NCI-H2171 treated with DMSO at 0.1 percent for 48 hours (cell line): ENCODE measurements around the gene H1-8.
"Not testable (repeated sequence)": the region's sequence is repeated elsewhere in the genome, so short reads cannot be mapped to it uniquely, and the experiment has no call there.

Experiments
- DNase-seq: peaks from one replicate; lab custom pipeline; 2025; lab: John Stamatoyannopoulos, UW

H1-8 gene

GRCh38 chr3:129543156-129543790, at the start of gene H1-8:
TSS of gene H1-8 (plus strand) at chr3:129543175. CDS start at chr3:129543219, 44 bp downstream.
- no peak for DNase-seq

GRCh38 chr3:129493206-129493605, 49.8 kb upstream of the H1-8 start:
- DNase-seq = no peak

GRCh38 chr3:129494499-129494898, 48.5 kb upstream of the H1-8 start:
- not testable (repeated sequence) for DNase-seq

DNA sequence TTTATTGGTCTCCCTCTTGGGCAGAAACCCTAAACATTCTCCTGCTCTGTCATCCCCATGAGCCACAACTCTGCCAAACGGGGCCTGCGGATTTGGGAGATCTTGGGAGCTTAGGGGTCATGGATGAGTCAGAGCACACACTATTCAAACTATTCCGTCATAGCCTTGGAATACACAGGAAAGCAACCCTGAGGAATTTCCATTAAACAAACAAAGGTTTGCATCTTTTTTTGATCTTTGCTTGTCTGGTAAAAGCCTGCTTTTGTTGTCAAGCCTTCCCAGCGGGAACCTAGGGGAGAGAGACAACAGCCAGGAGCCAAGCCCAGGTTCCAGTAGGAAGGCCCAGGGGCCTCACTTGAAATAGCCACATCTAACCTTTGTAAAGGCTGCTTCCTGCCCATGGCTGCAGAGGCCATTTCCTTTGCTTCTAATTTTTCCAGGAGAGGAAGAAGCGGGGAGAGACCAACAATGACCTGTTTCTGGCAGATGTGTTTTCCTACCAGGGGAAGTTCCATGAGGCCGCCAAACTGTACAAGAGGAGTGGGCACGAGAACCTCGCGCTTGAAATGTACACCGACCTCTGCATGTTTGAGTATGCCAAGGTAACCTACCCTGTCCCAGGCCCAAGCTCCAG, 47.9 kb upstream of the H1-8 start:
- not testable (repeated sequence) for DNase-seq

- DNase-seq = not testable (repeated sequence)
These were observed 45.1 kb upstream of the H1-8 start for GRCh38 chr3:129497876-129498275.

- not testable (repeated sequence) for DNase-seq
These were observed 44.1 kb upstream of the H1-8 start for GRCh38 chr3:129498603-129499488.

GRCh38 chr3:129499604-129500333, 43.2 kb upstream of the H1-8 start:
- not testable (repeated sequence) for DNase-seq

GRCh38 chr3:129500334-129500658, 42.7 kb upstream of the H1-8 start:
- DNase-seq = no peak

- DNase-seq = peak; percentile 76
These were observed 41.3 kb upstream of the H1-8 start for GRCh38 chr3:129501630-129502029.

GRCh38 chr3:129502641-129503408, 40.1 kb upstream of the H1-8 start:
- peak; percentile 96 for DNase-seq

- peak; percentile 96 for DNase-seq
These were observed 39.3 kb upstream of the H1-8 start for GRCh38 chr3:129503471-129504291.

DNA sequence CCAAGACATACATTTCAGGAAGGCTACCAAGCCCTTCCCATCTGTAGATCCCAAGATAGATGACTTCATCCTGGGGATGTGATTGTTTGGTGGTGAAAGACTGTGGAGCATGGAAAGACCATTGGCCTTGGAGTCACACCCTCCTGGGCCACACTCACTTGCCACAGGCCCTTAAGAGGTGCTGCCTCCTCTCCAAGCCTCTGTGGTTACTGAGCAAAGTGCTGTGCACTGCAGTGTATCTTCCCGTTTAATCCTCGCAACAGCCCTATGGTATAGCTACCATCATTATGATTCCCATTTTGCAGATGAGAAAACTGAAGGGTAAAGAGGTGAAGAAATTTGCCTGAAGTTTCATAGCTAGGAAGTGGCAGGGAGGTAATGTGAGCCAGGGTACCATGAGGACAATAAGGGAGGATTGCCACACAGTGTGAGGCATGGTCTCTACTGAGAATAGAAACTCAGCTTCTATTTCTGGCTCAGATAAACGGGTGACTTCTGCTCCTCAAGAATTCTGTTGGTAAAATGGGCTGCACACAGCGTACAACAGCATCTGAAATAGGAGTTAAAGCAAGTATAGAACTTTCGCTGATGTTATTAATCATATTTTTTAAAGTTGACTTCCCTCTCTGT, 38.4 kb upstream of the H1-8 start:
- peak; percentile 45 for DNase-seq

- DNase-seq = peak; percentile 99
These were observed 37.6 kb upstream of the H1-8 start for GRCh38 chr3:129505341-129505740.

- DNase-seq = peak; percentile 47
These were observed 36.7 kb upstream of the H1-8 start for GRCh38 chr3:129506231-129506742.

- DNase-seq = peak; percentile 86
These were observed 35.7 kb upstream of the H1-8 start for GRCh38 chr3:129507181-129507831.

GRCh38 chr3:129512595-129512994, 30.4 kb upstream of the H1-8 start:
- DNase-seq = no peak

GRCh38 chr3:129513705-129514104, 29.3 kb upstream of the H1-8 start:
- no peak for DNase-seq

GRCh38 chr3:129514110-129514509, 28.9 kb upstream of the H1-8 start:
- DNase-seq = no peak

- DNase-seq = no peak
These were observed 28.4 kb upstream of the H1-8 start for GRCh38 chr3:129514563-129514962.
